HepG2 (cell line): ENCODE measurements around the gene CCDC85C. TPM values are rescaled to one million over a fixed set of nuclear protein-coding genes. Genes with fewer than 3 reads are reported as not detected.

ENCODE experiments used
- ATAC-seq: fragments of 200-7000 bp; cut with Tn5 transposase; 3 replicates; pipeline ENCODE4 v1.9.1; 2020; ENCODE audit warnings: mild to moderate bottlenecking, moderate library complexity
- BruUV-seq: library from RNA; stranded (reverse); fragments of 400-500 nt; replicated peaks from 2 replicates; lab custom pipeline; 2021; lab: Mats Ljungman, UMichigan
- CTCF ChIA-PET: fragments of 300-600 bp; formaldehyde crosslinking; extraction: SDS; loops from one replicate; lab custom pipeline; 2021; ENCODE audit warnings: low total read pairs, inconsistent platforms, low intra/inter-chr PET ratio; lab: Yijun Ruan, JAX
- POLR2A ChIA-PET: fragments of 350-600 bp; sonication (Branson Sonifier 250); formaldehyde crosslinking; loops from one replicate; lab custom pipeline; 2020; ENCODE audit warnings: antibody characterized with exemption, inconsistent platforms; lab: Yijun Ruan, JAX
- DNase-seq: peaks from one replicate; pipeline ENCODE4 v3.0.0-alpha.2; 2015; ENCODE audit warnings: low spot score
- FAIRE-seq: peaks from 3 replicates; lab custom pipeline; 2011; peaks lifted over from hg19 to GRCh38; lab: Jason Lieb, UNC
- H2AFZ ChIP-seq: one replicate; pipeline ENCODE4 v1.6.1; 2011; ENCODE audit warnings: low read length, inconsistent platforms
- H3K27ac ChIP-seq: fragments of 300-600 bp; 3 replicates; pipeline ENCODE4 v1.8.0; 2011; ENCODE audit warnings: mixed run types, mild to moderate bottlenecking, mixed read lengths, low read length, inconsistent platforms; ENCODE audit not compliant: insufficient read depth; ENCODE audit errors: extremely low read length
- H3K27me3 ChIP-seq, 2 experiments: fragments of 200-600 bp in 1 of 2; 2 replicates in 1 of 2; 3 replicates in 1 of 2; pipeline versions ENCODE4 v1.6.0 to v1.8.0; 2011; ENCODE audit warnings: low read length in 2 of 2, mild to moderate bottlenecking in 2 of 2, moderate library complexity in 2 of 2, inconsistent platforms in 1 of 2; ENCODE audit not compliant: insufficient read depth in 2 of 2, control insufficient read depth in 1 of 2
- H3K36me3 ChIP-seq, 2 experiments: fragments of 200-600 bp in 1 of 2; replicated peaks in 1 of 2; 2 replicates in 1 of 2; 3 replicates in 1 of 2; pipeline versions ENCODE4 v1.5.1 to v1.8.0; 2011; ENCODE audit warnings: low read length in 2 of 2, inconsistent platforms in 1 of 2; ENCODE audit not compliant: insufficient read depth in 2 of 2, control insufficient read depth in 1 of 2
- H3K4me1 ChIP-seq: 2 replicates; pipeline ENCODE4 v1.5.1; 2012; ENCODE audit warnings: low read length, inconsistent platforms; ENCODE audit not compliant: insufficient read depth
- H3K4me2 ChIP-seq: 2 replicates; pipeline ENCODE4 v1.6.0; 2011; ENCODE audit warnings: low read depth, low read length, inconsistent platforms
- H3K4me3 ChIP-seq, 3 experiments: fragments of 200-600 bp in 1 of 3; sonication (generic), shearing (Covaris generic) in 1 of 3; replicated peaks in 1 of 3; 2 replicates each; pipeline ENCODE4 v1.5.1; 2011 to 2016; ENCODE audit warnings: low read length in 3 of 3, inconsistent platforms in 2 of 3, low read depth in 2 of 3, mild to moderate bottlenecking in 2 of 3, control low read depth in 1 of 3, mixed read lengths in 1 of 3; ENCODE audit not compliant: insufficient read depth in 1 of 3
- H3K79me2 ChIP-seq: one replicate; pipeline ENCODE4 v1.6.1; 2011; ENCODE audit warnings: low read length, inconsistent platforms; ENCODE audit not compliant: insufficient read depth
- H3K9ac ChIP-seq: 2 replicates; pipeline ENCODE4 v1.6.0; 2011; ENCODE audit warnings: mild to moderate bottlenecking, low read depth, low read length, inconsistent platforms; ENCODE audit not compliant: insufficient read depth
- H3K9me3 ChIP-seq: 2 replicates; pipeline ENCODE4 v1.5.1; 2012; ENCODE audit warnings: mild to moderate bottlenecking, low read length
- H4K20me1 ChIP-seq: 2 replicates; pipeline ENCODE4 v1.6.0; 2011; ENCODE audit warnings: inconsistent platforms, mild to moderate bottlenecking, low read length, moderate library complexity; ENCODE audit not compliant: insufficient read depth
- SOX6 ChIP-seq, 2 experiments: fragments of 450-650 bp in 1 of 2; sonication (generic) in 1 of 2; formaldehyde crosslinking in 1 of 2; IDR thresholded peaks; 2 replicates each; pipeline versions ENCODE4 v1.4.0 to v1.6.1; 2017 to 2020; ENCODE audit warnings: antibody characterized with exemption in 1 of 2, mild to moderate bottlenecking in 1 of 2, missing genetic modification reagents in 1 of 2
- ZFP41 ChIP-seq: sonication (generic); formaldehyde crosslinking; IDR thresholded peaks from 2 replicates; pipeline ENCODE4 v1.4.0; 2020; ENCODE audit warnings: mild to moderate bottlenecking, missing genetic modification reagents, borderline replicate concordance
- ZNF253 ChIP-seq: sonication (generic); formaldehyde crosslinking; IDR thresholded peaks from 2 replicates; pipeline ENCODE4 v1.8.0; 2022; ENCODE audit warnings: mild to moderate bottlenecking, missing genetic modification reagents, borderline replicate concordance
- WGBS: methylation state at CpG from one replicate; pipeline ENCODE4 v1.1.6; 2017; ENCODE audit warnings: low lambda C conversion rate; 5-methylcytosine and 5-hydroxymethylcytosine counted together
- in situ Hi-C: cut with HindIII; loops from 2 replicates; pipeline ENCODE4 v1.10.0; 2017; ENCODE audit warnings: low pct_unique_long_range_greater_than_20kb; ENCODE audit not compliant: extremely low pct_ligation_motif_present
- intact Hi-C: fragments of 100-400 bp; cut with micrococcal nuclease; formaldehyde crosslinking; loops from one replicate; pipeline ENCODE4 v1.10.0; 2022; ENCODE audit not compliant: unreplicated experiment
- polyA plus RNA-seq, 8 experiments: library from polyadenylated mRNA; depleted of rRNA in 3 of 8; stranded (reverse) in 7 of 8; unstranded in 1 of 8; fragments of >200 nt; fragmentation: Illumina TruSeq in 4 of 8; extraction: Trizol in 4 of 8; gene quantifications; 2 replicates each; pipeline versions ENCODE4 v1.2.1 to v1.2.3, GENCODE V29; 2011 to 2016; ENCODE audit warnings: low read depth in 4 of 8, missing spikeins in 1 of 8, mixed read lengths in 1 of 8; ENCODE audit not compliant: insufficient read depth in 1 of 8
- total RNA-seq, 5 experiments: library from RNA; depleted of rRNA; stranded (reverse); fragments of >200 nt; fragmentation: Illumina TruSeq; extraction: Trizol; gene quantifications; 2 replicates each; pipeline ENCODE4 v1.2.3, GENCODE V29; 2016; ENCODE audit warnings: low read depth in 1 of 5
- TF ChIP-seq, protein P1 (sequence below): IDR thresholded peaks from 2 replicates; pipeline ENCODE4 v1.6.1; 2016; ENCODE audit warnings: low read depth, missing genetic modification reagents, missing compliant biosample characterization
- TF ChIP-seq, protein P2 (sequence below): sonication (generic); formaldehyde crosslinking; IDR thresholded peaks from 2 replicates; pipeline ENCODE4 v1.8.0; 2022; ENCODE audit warnings: missing genetic modification reagents, mild to moderate bottlenecking, moderate library complexity, borderline replicate concordance

The CCDC85C gene
- total and polyA plus RNA-seq, 2 of the 13 experiments (the other 11 are each of a cell fraction or from before 2014, with no cell fraction given), result 18.8 to 43.8 TPM

DNA sequence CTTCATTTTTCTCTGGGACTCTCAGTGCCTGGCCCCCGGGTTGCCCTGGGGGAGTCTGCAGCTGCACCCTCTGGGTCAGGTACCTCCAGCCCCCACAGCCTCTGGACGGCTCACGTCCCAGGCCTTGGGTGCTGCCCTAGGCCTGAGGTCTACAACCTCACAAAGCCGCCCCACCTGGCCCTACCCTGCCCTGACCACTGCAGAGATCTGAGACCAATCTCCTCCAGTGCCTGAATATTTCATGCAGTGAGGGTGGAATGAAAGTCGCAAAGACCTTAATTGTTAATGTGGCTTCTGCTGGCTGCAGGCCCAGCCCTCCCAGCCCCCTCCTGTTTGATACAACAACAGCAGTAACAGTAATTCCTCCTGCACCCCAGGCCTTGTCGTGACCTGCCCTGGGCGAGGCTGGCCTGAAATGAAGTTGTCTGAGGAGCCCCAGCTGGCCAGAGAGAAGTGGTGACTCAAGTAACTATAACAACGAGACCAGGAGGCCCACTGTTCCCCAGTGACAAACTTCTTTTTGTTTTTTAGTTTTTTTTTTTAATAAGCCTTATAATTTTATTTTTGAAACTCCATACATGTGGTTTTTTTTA is 8.8 kb upstream of the CCDC85C start:
- H4K20me1 ChIP-seq, result no peaks in the 10 kb centered on the region
- DNase-seq, result no peak
- no peak overlapping the region for H3K27ac ChIP-seq
- POLR2A ChIA-PET, result no interaction called here
- ATAC-seq, result peak; percentile 29
- FAIRE-seq, result no peak
- no peaks in the 10 kb centered on the region for H3K36me3 ChIP-seq
- intact Hi-C loops, result no loop called here
- no peaks in the 10 kb centered on the region for H3K9me3 ChIP-seq
- H3K4me1 ChIP-seq, result peaks cover 39% of the 10 kb centered on the region
- peaks cover 2 to 33% of the 10 kb centered on the region in 2 experiments; a peak in 2 of 5 replicates for H3K27me3 ChIP-seq
- WGBS, result 33% methylated on average over 3 of the region's 8 CpGs
- no peaks in the 10 kb centered on the region for H3K79me2 ChIP-seq
- BruUV-seq, result no TSS peak
- H3K9ac ChIP-seq, result no peak overlapping the region
- no peak overlapping the region for H3K4me3 ChIP-seq
- in situ Hi-C loops, result no loop called here
- H2AFZ ChIP-seq, result no peak overlapping the region
- CTCF ChIA-PET, result no interaction called here
- H3K4me2 ChIP-seq, result no peak overlapping the region
- TF ChIP-seq ZFP41 (CRISPR knock-in tag) (no peak), SOX6 (IDR thresholded peaks at IDR 0.05) (no peak), SOX6 (CRISPR knock-in tag; IDR thresholded peaks at IDR 0.05) (no peak), ZNF253 (CRISPR knock-in tag) (no peak)
- TF ChIP-seq, protein P1, sequence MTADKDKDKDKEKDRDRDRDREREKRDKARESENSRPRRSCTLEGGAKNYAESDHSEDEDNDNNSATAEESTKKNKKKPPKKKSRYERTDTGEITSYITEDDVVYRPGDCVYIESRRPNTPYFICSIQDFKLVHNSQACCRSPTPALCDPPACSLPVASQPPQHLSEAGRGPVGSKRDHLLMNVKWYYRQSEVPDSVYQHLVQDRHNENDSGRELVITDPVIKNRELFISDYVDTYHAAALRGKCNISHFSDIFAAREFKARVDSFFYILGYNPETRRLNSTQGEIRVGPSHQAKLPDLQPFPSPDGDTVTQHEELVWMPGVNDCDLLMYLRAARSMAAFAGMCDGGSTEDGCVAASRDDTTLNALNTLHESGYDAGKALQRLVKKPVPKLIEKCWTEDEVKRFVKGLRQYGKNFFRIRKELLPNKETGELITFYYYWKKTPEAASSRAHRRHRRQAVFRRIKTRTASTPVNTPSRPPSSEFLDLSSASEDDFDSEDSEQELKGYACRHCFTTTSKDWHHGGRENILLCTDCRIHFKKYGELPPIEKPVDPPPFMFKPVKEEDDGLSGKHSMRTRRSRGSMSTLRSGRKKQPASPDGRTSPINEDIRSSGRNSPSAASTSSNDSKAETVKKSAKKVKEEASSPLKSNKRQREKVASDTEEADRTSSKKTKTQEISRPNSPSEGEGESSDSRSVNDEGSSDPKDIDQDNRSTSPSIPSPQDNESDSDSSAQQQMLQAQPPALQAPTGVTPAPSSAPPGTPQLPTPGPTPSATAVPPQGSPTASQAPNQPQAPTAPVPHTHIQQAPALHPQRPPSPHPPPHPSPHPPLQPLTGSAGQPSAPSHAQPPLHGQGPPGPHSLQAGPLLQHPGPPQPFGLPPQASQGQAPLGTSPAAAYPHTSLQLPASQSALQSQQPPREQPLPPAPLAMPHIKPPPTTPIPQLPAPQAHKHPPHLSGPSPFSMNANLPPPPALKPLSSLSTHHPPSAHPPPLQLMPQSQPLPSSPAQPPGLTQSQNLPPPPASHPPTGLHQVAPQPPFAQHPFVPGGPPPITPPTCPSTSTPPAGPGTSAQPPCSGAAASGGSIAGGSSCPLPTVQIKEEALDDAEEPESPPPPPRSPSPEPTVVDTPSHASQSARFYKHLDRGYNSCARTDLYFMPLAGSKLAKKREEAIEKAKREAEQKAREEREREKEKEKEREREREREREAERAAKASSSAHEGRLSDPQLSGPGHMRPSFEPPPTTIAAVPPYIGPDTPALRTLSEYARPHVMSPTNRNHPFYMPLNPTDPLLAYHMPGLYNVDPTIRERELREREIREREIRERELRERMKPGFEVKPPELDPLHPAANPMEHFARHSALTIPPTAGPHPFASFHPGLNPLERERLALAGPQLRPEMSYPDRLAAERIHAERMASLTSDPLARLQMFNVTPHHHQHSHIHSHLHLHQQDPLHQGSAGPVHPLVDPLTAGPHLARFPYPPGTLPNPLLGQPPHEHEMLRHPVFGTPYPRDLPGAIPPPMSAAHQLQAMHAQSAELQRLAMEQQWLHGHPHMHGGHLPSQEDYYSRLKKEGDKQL (CRISPR knock-in tag), result no peak
- TF ChIP-seq, protein P2, sequence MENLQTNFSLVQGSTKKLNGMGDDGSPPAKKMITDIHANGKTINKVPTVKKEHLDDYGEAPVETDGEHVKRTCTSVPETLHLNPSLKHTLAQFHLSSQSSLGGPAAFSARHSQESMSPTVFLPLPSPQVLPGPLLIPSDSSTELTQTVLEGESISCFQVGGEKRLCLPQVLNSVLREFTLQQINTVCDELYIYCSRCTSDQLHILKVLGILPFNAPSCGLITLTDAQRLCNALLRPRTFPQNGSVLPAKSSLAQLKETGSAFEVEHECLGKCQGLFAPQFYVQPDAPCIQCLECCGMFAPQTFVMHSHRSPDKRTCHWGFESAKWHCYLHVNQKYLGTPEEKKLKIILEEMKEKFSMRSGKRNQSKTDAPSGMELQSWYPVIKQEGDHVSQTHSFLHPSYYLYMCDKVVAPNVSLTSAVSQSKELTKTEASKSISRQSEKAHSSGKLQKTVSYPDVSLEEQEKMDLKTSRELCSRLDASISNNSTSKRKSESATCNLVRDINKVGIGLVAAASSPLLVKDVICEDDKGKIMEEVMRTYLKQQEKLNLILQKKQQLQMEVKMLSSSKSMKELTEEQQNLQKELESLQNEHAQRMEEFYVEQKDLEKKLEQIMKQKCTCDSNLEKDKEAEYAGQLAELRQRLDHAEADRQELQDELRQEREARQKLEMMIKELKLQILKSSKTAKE (CRISPR knock-in tag), result no peak
- TF ChIP-seq, all 625 proteins: peak for 0
